Esophagus (tissue), 2 donors: ENCODE results near the gene COMMD3. TPM values are rescaled to one million over a fixed set of nuclear protein-coding genes. Genes with fewer than 3 reads are reported as not detected.

Experiments used
- H3K27ac ChIP-seq, 2 donors: one replicate each; pipeline ENCODE4 v1.5.1; 2013; ENCODE audit warnings: low read depth in 2 of 2, mild to moderate bottlenecking in 2 of 2, inconsistent platforms in 1 of 2, low read length in 1 of 2, moderate library complexity in 1 of 2
- H3K27me3 ChIP-seq, 2 donors: one replicate each; pipeline ENCODE4 v1.6.1; 2013; ENCODE audit warnings: low read length in 2 of 2, control low read depth in 1 of 2, mild to moderate bottlenecking in 1 of 2; ENCODE audit not compliant: insufficient read depth in 2 of 2, control insufficient read depth in 1 of 2
- H3K36me3 ChIP-seq, 2 donors: one replicate each; pipeline ENCODE4 v1.6.1; 2013; ENCODE audit warnings: low read length in 1 of 2; ENCODE audit not compliant: control insufficient read depth in 2 of 2, insufficient read depth in 2 of 2
- H3K4me1 ChIP-seq, 2 donors: one replicate each; pipeline ENCODE4 v1.6.1; 2013; ENCODE audit warnings: low read length in 1 of 2; ENCODE audit not compliant: control insufficient read depth in 2 of 2, insufficient read depth in 2 of 2
- H3K4me3 ChIP-seq, 2 donors: one replicate each; pipeline ENCODE4 v1.5.1; 2013; ENCODE audit warnings: low read length in 2 of 2, mild to moderate bottlenecking in 2 of 2, low read depth in 1 of 2, moderate library complexity in 1 of 2
- H3K9me3 ChIP-seq, 2 donors: one replicate each; pipeline ENCODE4 v1.6.1; 2013; ENCODE audit warnings: mild to moderate bottlenecking in 2 of 2, low read depth in 1 of 2, low read length in 1 of 2, moderate library complexity in 1 of 2; ENCODE audit not compliant: control insufficient read depth in 2 of 2, insufficient read depth in 1 of 2
- WGBS, 2 donors: extraction: QIAGEN DNeasy Blood & Tissue Kit; methylation state at CpG; one replicate each; pipeline ENCODE4 v1.1.7; 2013; 5-methylcytosine and 5-hydroxymethylcytosine counted together
- polyA plus RNA-seq, 2 donors: library from polyadenylated mRNA; stranded (reverse); fragments of 200-250 nt; gene quantifications; one replicate each; pipeline ENCODE4 v1.2.3, GENCODE V29; 2013
- donor health status: healthy with polysubstance abuse.
- donor health status: Bipolar disorder and iron deficiency.

Gene COMMD3
- polyA plus RNA-seq, 2 donors: 34.7 to 36.7 TPM

DNA sequence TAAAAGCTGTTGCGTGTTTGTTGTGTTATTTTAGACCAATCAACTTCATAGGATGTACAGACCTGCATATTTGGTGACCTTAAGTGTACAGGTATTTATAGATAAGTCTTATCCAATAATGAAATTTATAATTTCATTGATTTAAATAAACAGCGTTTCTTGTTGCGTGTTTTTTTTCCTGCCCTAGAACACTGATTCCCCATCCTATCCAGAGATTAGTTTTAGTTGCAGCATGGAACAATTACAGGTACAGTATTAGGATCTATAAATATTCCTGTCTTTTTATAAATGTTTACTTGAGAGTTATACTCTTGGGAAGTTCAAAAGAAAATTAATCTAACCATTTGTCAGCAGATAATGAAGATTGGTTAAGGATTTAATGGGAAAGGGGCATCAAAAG lies 2.6 kb downstream of the COMMD3 start:
- no peaks in the 10 kb centered on the region for H3K9me3 ChIP-seq
- H3K27ac ChIP-seq: no peak overlapping the region
- peaks cover 0 to 7% of the 10 kb centered on the region in 2 donors for H3K27me3 ChIP-seq
- H3K4me1 ChIP-seq: no peaks in the 10 kb centered on the region
- no peak overlapping the region for H3K4me3 ChIP-seq
- H3K36me3 ChIP-seq: no peaks in the 10 kb centered on the region
- 94% methylated on average over 3 of the region's 3 CpGs for WGBS, 2 donors

DNA sequence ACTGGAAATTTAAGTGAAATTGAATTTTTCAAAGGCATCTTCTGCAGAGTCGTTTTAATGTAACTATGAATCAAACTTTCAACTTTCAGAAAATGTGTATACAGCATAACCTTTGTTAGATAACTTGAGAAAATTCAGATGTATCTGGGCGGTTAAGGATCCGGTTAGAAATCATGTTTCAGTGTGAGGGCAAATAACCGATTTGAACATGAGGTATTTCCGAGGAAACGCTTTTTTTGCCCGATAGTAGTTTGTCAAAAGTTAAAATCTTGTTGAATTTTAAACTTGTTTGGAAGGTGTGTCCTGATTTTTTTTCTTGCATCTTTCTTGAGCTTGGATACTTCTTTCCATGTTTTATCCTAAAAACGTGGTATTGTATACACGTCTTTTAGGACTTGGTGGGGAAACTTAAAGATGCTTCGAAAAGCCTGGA lies 3.4 kb downstream of the COMMD3 start:
- Histone ChIP-seq H3K9me3 (no peaks in the 10 kb centered on the region), H3K27me3 (peaks cover 0 to 7% of the 10 kb centered on the region in 2 donors), H3K4me3 (peak overlapping the region in 1 of 2 donors; percentile 88), H3K27ac (no peak overlapping the region), H3K4me1 (no peaks in the 10 kb centered on the region), H3K36me3 (no peaks in the 10 kb centered on the region)
- WGBS, 2 donors: 90% methylated on average over 10 of the region's 10 CpGs

DNA sequence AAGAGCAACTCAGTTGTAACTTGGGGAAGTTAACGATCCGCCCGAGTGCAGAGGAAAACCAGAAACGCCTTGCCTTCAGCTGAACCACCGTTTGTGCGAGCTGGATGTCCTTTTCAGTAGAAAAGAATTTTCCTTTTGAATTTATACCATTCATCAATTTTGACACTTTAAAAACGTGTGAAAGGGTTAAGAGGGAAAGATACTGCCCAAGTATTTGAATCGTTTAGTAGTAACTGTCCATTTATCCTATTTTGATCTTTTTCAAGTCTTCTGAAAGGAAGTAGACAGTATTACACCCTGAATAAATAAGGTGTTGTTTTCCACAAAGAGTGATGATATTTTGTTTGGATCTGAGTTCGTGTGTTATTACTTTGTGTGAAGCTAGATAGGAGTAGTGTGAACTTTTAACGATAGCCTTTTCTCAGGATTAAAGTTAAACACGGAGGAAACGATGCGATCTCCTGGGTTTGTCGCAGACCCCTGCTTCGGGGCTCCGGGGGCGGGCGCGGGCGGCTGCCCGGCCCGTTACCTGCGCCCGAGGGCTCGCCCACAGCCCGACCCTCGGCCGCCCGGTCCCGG lies 3.9 kb downstream of the COMMD3 start:
- peaks cover 0 to 7% of the 10 kb centered on the region in 2 donors for H3K27me3 ChIP-seq
- peak overlapping the region; percentile 80 to 95 for H3K27ac ChIP-seq
- no peaks in the 10 kb centered on the region for H3K36me3 ChIP-seq
- 11 to 14% methylated on average over 24 to 30 of the region's 30 CpGs for WGBS, 2 donors
- H3K4me1 ChIP-seq: no peaks in the 10 kb centered on the region
- no peaks in the 10 kb centered on the region for H3K9me3 ChIP-seq
- peak overlapping the region; percentile 45 to 88 for H3K4me3 ChIP-seq

DNA sequence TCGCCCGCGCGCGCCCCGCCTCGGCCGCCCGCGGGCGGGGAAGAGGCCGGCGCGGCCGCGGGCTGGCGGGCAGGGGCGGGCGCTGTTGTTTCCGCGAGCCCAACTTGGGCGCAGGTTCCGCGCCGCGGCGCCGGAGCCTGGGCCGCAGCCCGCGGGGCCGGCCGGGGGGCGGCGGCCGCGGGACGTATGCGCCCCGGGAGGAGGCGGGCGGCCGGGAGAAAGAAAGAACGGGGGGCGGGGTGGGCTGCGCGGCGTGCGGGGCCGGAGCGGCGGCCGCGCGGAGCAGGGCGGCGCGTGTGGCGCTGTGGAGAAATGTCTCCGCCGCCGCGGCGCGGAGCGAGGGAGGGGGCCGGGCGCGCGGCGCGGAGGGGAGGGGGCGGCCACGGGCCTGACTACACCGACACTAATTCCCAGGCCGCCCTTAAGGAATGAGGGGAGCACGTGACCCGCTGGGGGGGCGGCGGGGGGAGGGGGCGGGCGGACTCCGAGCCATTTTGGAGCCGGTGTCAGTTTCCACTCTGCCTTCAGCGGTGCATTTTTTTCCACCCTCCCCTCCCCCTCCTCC lies 4.5 kb downstream of the COMMD3 start, which contains the start of gene BMI1:
Gene BMI1 (plus strand): TSS at position 509 of the 565 bp plus-strand sequence. CDS start 5,351 bp downstream, outside the sequence.
- Histone ChIP-seq H3K27ac (peak within 1 kb of the TSS; percentile 91 to 95), H3K36me3 (no peaks in the 10 kb centered on the region), H3K27me3 (peaks cover 0 to 7% of the 10 kb centered on the region in 2 donors), H3K4me1 (no peaks in the 10 kb centered on the region), H3K4me3 (peak within 1 kb of the TSS; percentile 88 to 94), H3K9me3 (no peaks in the 10 kb centered on the region)
- WGBS, 2 donors: 0 to 1% methylated on average over 36 to 85 of the region's 85 CpGs

DNA sequence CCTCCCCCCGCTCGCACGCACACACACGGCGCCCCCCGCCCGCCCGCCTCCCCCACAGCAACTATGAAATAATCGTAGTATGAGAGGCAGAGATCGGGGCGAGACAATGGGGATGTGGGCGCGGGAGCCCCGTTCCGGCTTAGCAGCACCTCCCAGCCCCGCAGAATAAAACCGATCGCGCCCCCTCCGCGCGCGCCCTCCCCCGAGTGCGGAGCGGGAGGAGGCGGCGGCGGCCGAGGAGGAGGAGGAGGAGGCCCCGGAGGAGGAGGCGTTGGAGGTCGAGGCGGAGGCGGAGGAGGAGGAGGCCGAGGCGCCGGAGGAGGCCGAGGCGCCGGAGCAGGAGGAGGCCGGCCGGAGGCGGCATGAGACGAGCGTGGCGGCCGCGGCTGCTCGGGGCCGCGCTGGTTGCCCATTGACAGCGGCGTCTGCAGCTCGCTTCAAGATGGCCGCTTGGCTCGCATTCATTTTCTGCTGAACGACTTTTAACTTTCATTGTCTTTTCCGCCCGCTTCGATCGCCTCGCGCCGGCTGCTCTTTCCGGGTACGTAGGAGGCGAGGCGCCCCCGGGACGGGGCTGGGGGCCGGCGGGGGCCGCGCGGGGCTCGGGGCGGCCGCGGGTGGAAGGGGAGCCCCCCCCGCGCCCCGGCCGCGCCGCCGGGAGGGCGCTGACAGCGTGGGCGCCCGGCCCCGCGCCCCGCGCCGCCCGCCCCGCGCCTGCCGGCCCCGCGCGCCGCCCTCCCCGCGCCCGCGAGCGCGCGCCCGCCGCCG lies 5.2 kb downstream of the COMMD3 start:
- no peaks in the 10 kb centered on the region for H3K36me3 ChIP-seq
- H3K27ac ChIP-seq: peak overlapping the region; percentile 91 to 95
- H3K4me1 ChIP-seq: no peaks in the 10 kb centered on the region
- peaks cover 0 to 7% of the 10 kb centered on the region in 2 donors for H3K27me3 ChIP-seq
- WGBS, 2 donors: 0 to 1% methylated on average over 58 to 113 of the region's 114 CpGs
- no peaks in the 10 kb centered on the region for H3K9me3 ChIP-seq
- H3K4me3 ChIP-seq: peak overlapping the region; percentile 88 to 94

DNA sequence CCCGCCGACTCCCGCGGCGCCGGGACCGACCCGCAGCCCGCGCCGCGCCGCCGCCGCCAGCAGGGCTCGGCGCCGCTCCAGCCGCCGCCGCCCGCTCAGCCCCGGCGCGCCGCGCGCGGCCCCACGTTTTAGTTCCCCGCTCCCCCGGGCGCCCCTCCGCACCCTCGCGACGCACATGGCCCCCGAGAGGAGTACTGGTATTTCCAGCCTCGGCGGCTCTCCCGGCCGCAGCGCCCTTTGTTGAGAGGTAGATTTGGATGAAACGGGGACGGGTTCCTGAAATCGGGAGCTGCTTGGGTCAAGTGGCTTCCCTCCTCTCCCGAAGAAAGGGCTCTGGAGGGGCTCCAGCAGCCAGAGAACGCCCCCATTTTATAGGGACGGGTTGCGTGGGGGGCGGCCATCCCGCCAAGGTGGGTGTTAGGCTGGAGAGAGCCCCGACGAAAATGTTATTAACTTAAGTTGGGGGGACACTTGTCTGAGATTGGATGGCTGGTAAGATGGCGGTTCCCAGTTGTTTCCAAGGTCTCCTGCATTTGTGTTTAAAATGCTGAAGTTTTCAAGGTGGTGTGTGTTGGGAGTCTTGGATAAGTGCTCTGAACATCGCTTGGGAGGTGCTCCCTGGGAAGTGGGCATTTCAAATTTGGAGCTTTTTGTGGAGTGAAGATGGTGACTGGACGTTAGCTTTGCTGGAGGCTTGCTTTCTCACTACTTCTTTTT lies 5.9 kb downstream of the COMMD3 start:
- Histone ChIP-seq H3K4me3 (peak overlapping the region; percentile 65 to 88), H3K27ac (peak overlapping the region in 1 of 2 donors; percentile 95), H3K9me3 (no peaks in the 10 kb centered on the region), H3K36me3 (no peaks in the 10 kb centered on the region), H3K4me1 (no peaks in the 10 kb centered on the region), H3K27me3 (peaks cover 0 to 7% of the 10 kb centered on the region in 2 donors)
- WGBS, 2 donors: 2 to 3% methylated on average over 24 to 57 of the region's 57 CpGs

DNA sequence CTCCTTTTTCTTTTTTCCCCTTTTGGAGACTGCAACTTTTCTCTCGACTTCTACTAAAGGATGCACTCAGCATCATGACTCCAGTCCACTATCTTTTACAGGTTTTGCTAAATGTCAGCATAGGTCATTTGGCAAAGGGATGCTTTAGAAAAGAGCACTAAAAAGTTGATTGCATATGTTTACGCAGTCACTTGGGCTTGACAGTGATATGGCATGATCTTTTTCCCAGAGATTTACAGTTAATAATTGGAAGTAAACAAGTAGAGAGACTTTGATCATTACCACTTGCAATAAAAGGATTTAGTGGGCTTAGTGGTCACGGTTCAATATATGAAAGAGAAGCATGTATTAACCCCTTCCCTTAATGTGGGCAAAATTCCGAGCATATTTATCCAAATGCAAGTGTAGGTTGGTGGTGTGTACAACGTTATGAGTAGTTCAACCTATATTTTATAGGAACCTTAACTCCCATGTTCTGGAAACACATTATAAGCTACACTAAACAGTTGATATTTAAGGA lies 6.5 kb downstream of the COMMD3 start:
- Histone ChIP-seq H3K4me1 (no peaks in the 10 kb centered on the region), H3K27ac (no peak overlapping the region), H3K9me3 (no peaks in the 10 kb centered on the region), H3K36me3 (no peaks in the 10 kb centered on the region), H3K27me3 (peaks cover 0 to 7% of the 10 kb centered on the region in 2 donors), H3K4me3 (peak overlapping the region; percentile 65 to 88)
- 70 to 77% methylated on average over 5 of the region's 5 CpGs for WGBS, 2 donors

DNA sequence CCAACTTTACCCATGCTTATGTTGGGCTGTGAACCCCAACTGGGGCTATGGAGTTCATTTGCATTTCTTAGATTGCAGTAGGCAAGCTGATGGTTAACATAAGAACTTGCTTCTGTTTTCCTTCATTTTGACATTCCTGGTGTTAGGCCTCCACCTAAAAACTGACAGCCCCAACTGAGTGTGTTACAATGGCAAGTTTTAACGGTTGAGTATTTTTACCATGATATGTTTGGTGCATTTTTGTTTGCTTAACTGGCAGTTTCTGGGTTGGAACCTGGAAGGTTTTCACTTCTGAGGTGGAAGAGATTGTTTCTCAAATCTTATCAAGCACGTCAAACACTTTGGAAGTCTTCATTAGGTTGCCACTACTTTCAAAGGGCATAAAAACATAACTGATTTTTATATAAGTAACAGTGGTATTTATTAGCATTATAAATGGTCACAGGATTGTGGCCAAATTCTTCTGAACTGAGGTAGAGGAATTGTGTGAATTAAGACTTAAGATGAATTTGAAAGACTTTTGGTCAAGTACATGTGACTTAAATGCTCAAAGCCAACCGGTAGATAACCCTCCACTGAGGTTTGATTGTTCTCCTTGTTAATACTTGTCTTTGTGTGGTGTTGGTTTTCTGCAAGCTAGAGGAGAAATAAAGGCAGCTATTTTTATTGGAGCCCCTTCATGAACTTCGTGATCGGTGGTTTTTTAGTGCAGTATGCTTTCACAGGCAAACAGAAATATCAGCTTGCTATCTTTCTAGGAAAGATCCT lies 7.5 kb downstream of the COMMD3 start:
- peaks cover 0 to 7% of the 10 kb centered on the region in 2 donors for H3K27me3 ChIP-seq
- WGBS, 2 donors: 88 to 94% methylated on average over 5 of the region's 5 CpGs
- no peaks in the 10 kb centered on the region for H3K4me1 ChIP-seq
- H3K9me3 ChIP-seq: no peaks in the 10 kb centered on the region
- H3K27ac ChIP-seq: no peak overlapping the region
- H3K4me3 ChIP-seq: no peak overlapping the region
- H3K36me3 ChIP-seq: no peaks in the 10 kb centered on the region
